MCF 10A (cell line): ENCODE results near the gene NCK2. TPM values are rescaled to one million over a fixed set of nuclear protein-coding genes. Genes with fewer than 3 reads are reported as not detected.

Experiments used
- BruUV-seq: library from RNA; stranded (reverse); fragments of 400-500 nt; replicated peaks from 2 replicates; lab custom pipeline; 2021; lab: Mats Ljungman, UMichigan
- CTCF ChIA-PET: fragments of 300-600 bp; sonication (Branson Sonifier 250); formaldehyde crosslinking; extraction: SDS; loops from one replicate; lab custom pipeline; 2021; ENCODE audit warnings: antibody characterized with exemption, inconsistent platforms; lab: Yijun Ruan, JAX
- POLR2A ChIA-PET: fragments of 300-600, 350-650 bp; sonication (Branson Sonifier 250); formaldehyde crosslinking; extraction: SDS; loops from one replicate; lab custom pipeline; 2020; ENCODE audit warnings: antibody characterized with exemption, inconsistent platforms; lab: Yijun Ruan, JAX
- DNase-seq: peaks from one replicate; pipeline ENCODE4 v3.0.0-alpha.2; 2018; ENCODE audit not compliant: unreplicated experiment
- H3K27ac Mint-ChIP-seq: one replicate; pipeline ENCODE4 v1.8.0; 2022; ENCODE audit warnings: mild to moderate bottlenecking, low read depth, mixed read lengths; ENCODE audit not compliant: unreplicated experiment
- H3K27me3 Mint-ChIP-seq: one replicate; pipeline ENCODE4 v1.8.0; 2022; ENCODE audit warnings: mixed read lengths; ENCODE audit not compliant: insufficient read depth, unreplicated experiment
- H3K36me3 Mint-ChIP-seq: one replicate; pipeline ENCODE4 v1.8.0; 2022; ENCODE audit warnings: mild to moderate bottlenecking, moderate library complexity, mixed read lengths; ENCODE audit not compliant: insufficient read depth, unreplicated experiment
- H3K4me1 Mint-ChIP-seq: one replicate; pipeline ENCODE4 v1.8.0; 2022; ENCODE audit warnings: mixed read lengths; ENCODE audit not compliant: insufficient read depth, unreplicated experiment
- H3K4me3 Mint-ChIP-seq: one replicate; pipeline ENCODE4 v1.8.0; 2022; ENCODE audit warnings: mild to moderate bottlenecking, moderate library complexity, mixed read lengths; ENCODE audit not compliant: unreplicated experiment
- H3K9me3 Mint-ChIP-seq: one replicate; pipeline ENCODE4 v1.8.0; 2022; ENCODE audit warnings: mixed read lengths; ENCODE audit not compliant: unreplicated experiment
- intact Hi-C: fragments of 100-400 bp; cut with micrococcal nuclease; formaldehyde crosslinking; loops from 2 replicates; pipeline ENCODE4 v1.14.1; 2022
- total RNA-seq: library from RNA; stranded (reverse); gene quantifications from 2 replicates; pipeline ENCODE4 v1.2.3, GENCODE V29; 2022
- TF ChIP-seq, protein P1 (sequence below): fragments of 200-600 bp; IDR thresholded peaks from one replicate; pipeline ENCODE4 v1.8.0; 2022; ENCODE audit warnings: antibody characterized with exemption, mild to moderate bottlenecking; ENCODE audit not compliant: unreplicated experiment

The NCK2 gene
- total RNA-seq, 1 experiment from 2014 or later = 36.5 TPM

- intact Hi-C loops = no loop called here
- CTCF ChIA-PET = interaction anchor here (0.5 to 0.7 kb wide), 2 partner anchors 850 to 1556 kb away, joined by 3 read pairs; no protein-coding TSS in a partner anchor
- no peak overlapping the region for H3K4me3 Mint-ChIP-seq
- POLR2A ChIA-PET = interaction anchor here (1.2 kb wide), 1 partner anchor 26 kb away, joined by 4 read pairs; no protein-coding TSS in a partner anchor
- H3K4me1 Mint-ChIP-seq = peaks cover 27% of the 10 kb centered on the region
- no peaks in the 10 kb centered on the region for H3K9me3 Mint-ChIP-seq
- no peaks in the 10 kb centered on the region for H3K36me3 Mint-ChIP-seq
- no peak for DNase-seq
- H3K27ac Mint-ChIP-seq = peak overlapping the region; percentile 51
- H3K27me3 Mint-ChIP-seq = no peaks in the 10 kb centered on the region
- TF ChIP-seq, protein P1, sequence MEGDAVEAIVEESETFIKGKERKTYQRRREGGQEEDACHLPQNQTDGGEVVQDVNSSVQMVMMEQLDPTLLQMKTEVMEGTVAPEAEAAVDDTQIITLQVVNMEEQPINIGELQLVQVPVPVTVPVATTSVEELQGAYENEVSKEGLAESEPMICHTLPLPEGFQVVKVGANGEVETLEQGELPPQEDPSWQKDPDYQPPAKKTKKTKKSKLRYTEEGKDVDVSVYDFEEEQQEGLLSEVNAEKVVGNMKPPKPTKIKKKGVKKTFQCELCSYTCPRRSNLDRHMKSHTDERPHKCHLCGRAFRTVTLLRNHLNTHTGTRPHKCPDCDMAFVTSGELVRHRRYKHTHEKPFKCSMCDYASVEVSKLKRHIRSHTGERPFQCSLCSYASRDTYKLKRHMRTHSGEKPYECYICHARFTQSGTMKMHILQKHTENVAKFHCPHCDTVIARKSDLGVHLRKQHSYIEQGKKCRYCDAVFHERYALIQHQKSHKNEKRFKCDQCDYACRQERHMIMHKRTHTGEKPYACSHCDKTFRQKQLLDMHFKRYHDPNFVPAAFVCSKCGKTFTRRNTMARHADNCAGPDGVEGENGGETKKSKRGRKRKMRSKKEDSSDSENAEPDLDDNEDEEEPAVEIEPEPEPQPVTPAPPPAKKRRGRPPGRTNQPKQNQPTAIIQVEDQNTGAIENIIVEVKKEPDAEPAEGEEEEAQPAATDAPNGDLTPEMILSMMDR = no peak
- no TSS peak for BruUV-seq
Observed at GRCh38 chr2:105771836-105772235, 27.1 kb downstream of the NCK2 start.

DNA sequence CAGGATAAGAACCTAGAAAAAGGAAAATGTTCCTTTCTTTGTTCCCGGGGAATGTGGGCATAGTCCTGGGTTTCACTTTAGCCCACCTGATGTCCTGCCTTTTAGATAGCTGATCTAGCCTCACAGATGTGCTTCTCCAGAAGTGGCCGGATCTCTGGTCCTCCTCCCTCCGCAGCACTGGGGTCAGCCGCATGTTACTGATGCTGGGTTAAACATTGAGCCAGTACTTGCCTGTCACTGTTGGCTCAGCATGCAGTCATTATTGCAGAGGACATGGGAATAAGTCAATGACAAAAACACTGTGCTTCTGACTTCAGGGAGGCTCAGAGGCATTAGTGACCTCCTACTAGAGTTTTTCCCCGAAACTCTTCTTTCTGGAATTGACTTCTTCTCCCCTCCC is 27.6 kb downstream of the NCK2 start:
- BruUV-seq = no TSS peak
- ChIA-PET POLR2A (no interaction called here), CTCF (interaction anchor here (0.5 to 0.7 kb wide), 2 partner anchors 850 to 1555 kb away, joined by 3 read pairs; no protein-coding TSS in a partner anchor)
- TF ChIP-seq, protein P1 = no peak
- no peaks in the 10 kb centered on the region for H3K9me3 Mint-ChIP-seq
- no peaks in the 10 kb centered on the region for H3K36me3 Mint-ChIP-seq
- H3K4me1 Mint-ChIP-seq = peaks cover 27% of the 10 kb centered on the region
- no peak for DNase-seq
- H3K27me3 Mint-ChIP-seq = no peaks in the 10 kb centered on the region
- H3K4me3 Mint-ChIP-seq = no peak overlapping the region
- peak overlapping the region; percentile 51 for H3K27ac Mint-ChIP-seq
- intact Hi-C loops = no loop called here

DNA sequence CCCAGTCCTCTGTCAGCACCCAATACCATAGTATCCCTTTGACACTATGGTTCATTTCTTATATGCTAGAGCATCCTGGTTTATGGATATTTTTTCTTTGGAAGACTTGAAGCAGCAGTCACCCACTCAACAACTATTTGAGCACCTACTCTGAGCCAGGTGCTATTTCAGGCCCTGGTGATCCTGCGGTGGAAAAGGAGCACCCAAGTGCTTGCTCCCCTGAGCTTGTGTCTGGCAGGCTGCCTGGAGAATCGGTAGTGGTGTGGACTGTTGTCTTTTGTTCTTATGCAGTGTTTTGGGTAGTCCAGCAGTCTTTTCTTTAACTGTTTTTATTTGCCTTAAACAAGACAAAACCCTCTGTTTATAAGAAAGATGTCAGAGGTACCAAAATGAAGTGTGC is 28.9 kb downstream of the NCK2 start:
- intact Hi-C loops = no loop called here
- H3K27ac Mint-ChIP-seq = peak overlapping the region; percentile 65
- peaks cover 27% of the 10 kb centered on the region for H3K4me1 Mint-ChIP-seq
- CTCF ChIA-PET = no interaction called here
- peaks cover 6% of the 10 kb centered on the region for H3K36me3 Mint-ChIP-seq
- POLR2A ChIA-PET = no interaction called here
- no TSS peak for BruUV-seq
- TF ChIP-seq, protein P1 = no peak
- H3K9me3 Mint-ChIP-seq = no peaks in the 10 kb centered on the region
- DNase-seq = no peak
- no peaks in the 10 kb centered on the region for H3K27me3 Mint-ChIP-seq
- H3K4me3 Mint-ChIP-seq = no peak overlapping the region

- Mint-ChIP-seq H3K27me3 (no peaks in the 10 kb centered on the region), H3K36me3 (peaks cover 6% of the 10 kb centered on the region), H3K4me1 (peaks cover 16% of the 10 kb centered on the region), H3K4me3 (no peak overlapping the region), H3K27ac (peak overlapping the region; percentile 76), H3K9me3 (no peaks in the 10 kb centered on the region)
- ChIA-PET CTCF (interaction anchor here (0.8 kb wide), 1 partner anchor 16 kb away, joined by 3 read pairs; no protein-coding TSS in a partner anchor), POLR2A (interaction anchor here (1.0 kb wide), 1 partner anchor 22 kb away, joined by 6 read pairs; no protein-coding TSS in a partner anchor)
- no peak for DNase-seq
- intact Hi-C loops = no loop called here
- TF ChIP-seq, protein P1 = no peak
- BruUV-seq = no TSS peak
Observed at GRCh38 chr2:105774781-105775337, 30.1 kb downstream of the NCK2 start.
